Spinal cord (tissue), 4 donors: ENCODE results near the gene NPR2. TPM values are rescaled to one million over a fixed set of nuclear protein-coding genes. Genes with fewer than 3 reads are reported as not detected.

Experiments
- polyA plus RNA-seq, 2 donors: library from polyadenylated mRNA; unstranded; fragments of 120-200 nt; gene quantifications; one replicate each; pipeline ENCODE4 v1.2.1, GENCODE V29; 2013; ENCODE audit not compliant: insufficient read length in 2 of 2
- small RNA-seq: library from RNA; depleted of rRNA; stranded (forward); fragments of <200 nt; gene quantifications from one replicate; pipeline ENCODE3, GENCODE V24; 2014; ENCODE audit warnings: low replicate concordance
- total RNA-seq, 2 donors: library from RNA; depleted of rRNA in 1 of 2; stranded (reverse); fragments of 120-200 nt in 1 of 2; fragments of >200 nt in 1 of 2; gene quantifications; one replicate each; pipeline versions ENCODE4 v1.2.3 to v1.2.4, GENCODE V29; 2013 to 2014

NPR2 gene
- total and polyA plus RNA-seq, 4 donors = 15.0 to 39.5 (median 30.9) TPM

Small RNAs within 50 kb of the gene (small RNA-seq; reads per million reads assigned to genes)
- not detected for gene HINT2

Other genes with a start within 250 kb of the NPR2 start
- gene TESK1, start 186.3 kb upstream of the NPR2 start, total RNA-seq = 10 to 100 TPM in 1 of 2 donors, 1 to 10 TPM in 1; 9.0 to 21.8 TPM
- 10 to 100 TPM; 66.2 to 80.8 TPM for gene TESK1, start 186.3 kb upstream of the NPR2 start, polyA plus RNA-seq
- gene CD72, start 173.2 kb upstream of the NPR2 start, total RNA-seq = 1 to 10 TPM; 1.3 to 1.7 TPM
- 1 to 10 TPM in 1 of 2 donors, under 1 TPM in 1; 0.40 to 1.6 TPM for gene CD72, start 173.2 kb upstream of the NPR2 start, polyA plus RNA-seq
- gene SIT1, start 140.7 kb upstream of the NPR2 start, total RNA-seq = not detected
- under 1 TPM in 1 of 2 donors, not detected in 1; 0.36 TPM for gene SIT1, start 140.7 kb upstream of the NPR2 start, polyA plus RNA-seq
- over 10,000 TPM; 17,832 to 50,424 TPM for gene RMRP, start 133.6 kb upstream of the NPR2 start, total RNA-seq
- 1 to 10 TPM in 1 of 2 donors, not detected in 1; 1.8 TPM for gene RMRP, start 133.6 kb upstream of the NPR2 start, polyA plus RNA-seq
- 10 to 100 TPM in 1 of 2 donors, 1 to 10 TPM in 1; 8.3 to 26.6 TPM for gene CCDC107, start 133.3 kb upstream of the NPR2 start, total RNA-seq
- 10 to 100 TPM; 34.6 to 38.2 TPM for gene CCDC107, start 133.3 kb upstream of the NPR2 start, polyA plus RNA-seq
- 1 to 10 TPM in 1 of 2 donors, under 1 TPM in 1; 0.79 to 1.5 TPM for gene ARHGEF39, start 126.4 kb upstream of the NPR2 start, total RNA-seq
- 1 to 10 TPM; 3.2 to 4.5 TPM for gene ARHGEF39, start 126.4 kb upstream of the NPR2 start, polyA plus RNA-seq
- gene CA9, start 117.7 kb upstream of the NPR2 start, total RNA-seq = 1 to 10 TPM in 1 of 2 donors, not detected in 1; 3.1 TPM
- gene CA9, start 117.7 kb upstream of the NPR2 start, polyA plus RNA-seq = under 1 TPM; 0.38 to 0.96 TPM
- 100 to 1,000 TPM in 1 of 2 donors, 10 to 100 TPM in 1; 29.6 to 191 TPM for gene TPM2, start 101.7 kb upstream of the NPR2 start, total RNA-seq
- 100 to 1,000 TPM in 1 of 2 donors, 10 to 100 TPM in 1; 76.6 to 117 TPM for gene TPM2, start 101.7 kb upstream of the NPR2 start, polyA plus RNA-seq
- 100 to 1,000 TPM in 1 of 2 donors, 10 to 100 TPM in 1; 73.7 to 135 TPM for gene TLN1, start 59.4 kb upstream of the NPR2 start, total RNA-seq
- 10 to 100 TPM; 75.5 to 90.5 TPM for gene TLN1, start 59.4 kb upstream of the NPR2 start, polyA plus RNA-seq
- 10 to 100 TPM; 29.6 to 48.2 TPM for gene CREB3, start 58.9 kb upstream of the NPR2 start, total RNA-seq
- gene CREB3, start 58.9 kb upstream of the NPR2 start, polyA plus RNA-seq = 10 to 100 TPM; 50.7 to 53.6 TPM
- gene GBA2, start 42.4 kb upstream of the NPR2 start, total RNA-seq = 10 to 100 TPM; 46.9 to 74.4 TPM
- 100 to 1,000 TPM; 109 to 131 TPM for gene GBA2, start 42.4 kb upstream of the NPR2 start, polyA plus RNA-seq
- 10 to 100 TPM; 12.7 to 21.2 TPM for gene RGP1, start 42.3 kb upstream of the NPR2 start, total RNA-seq
- 10 to 100 TPM; 21.9 to 23.5 TPM for gene RGP1, start 42.3 kb upstream of the NPR2 start, polyA plus RNA-seq
- under 1 TPM in 1 of 2 donors, not detected in 1; 0.77 TPM for gene MSMP, start 37.3 kb upstream of the NPR2 start, total RNA-seq
- 1 to 10 TPM in 1 of 2 donors, not detected in 1; 1.6 TPM for gene MSMP, start 37.3 kb upstream of the NPR2 start, polyA plus RNA-seq
- gene SPAG8, start 20.7 kb downstream of the NPR2 start, total RNA-seq = 10 to 100 TPM in 1 of 2 donors, 1 to 10 TPM in 1; 4.2 to 54.4 TPM
- gene SPAG8, start 20.7 kb downstream of the NPR2 start, polyA plus RNA-seq = 10 to 100 TPM; 12.7 to 16.5 TPM
- gene HINT2, start 23.5 kb downstream of the NPR2 start, total RNA-seq = 10 to 100 TPM; 16.3 to 57.5 TPM
- 10 to 100 TPM; 39.4 to 43.4 TPM for gene HINT2, start 23.5 kb downstream of the NPR2 start, polyA plus RNA-seq
- gene FAM221B, start 37.1 kb downstream of the NPR2 start, total RNA-seq = under 1 TPM in 1 of 2 donors, not detected in 1; 0.06 TPM
- under 1 TPM; 0.41 to 0.73 TPM for gene FAM221B, start 37.1 kb downstream of the NPR2 start, polyA plus RNA-seq
- 1 to 10 TPM; 7.3 to 10.0 TPM for gene TMEM8B, start 37.6 kb downstream of the NPR2 start, total RNA-seq
- gene TMEM8B, start 37.6 kb downstream of the NPR2 start, polyA plus RNA-seq = 10 to 100 TPM; 58.1 to 58.8 TPM
- under 1 TPM in 1 of 2 donors, not detected in 1; 0.10 TPM for gene OR13J1, start 78.8 kb downstream of the NPR2 start, total RNA-seq
- gene OR13J1, start 78.8 kb downstream of the NPR2 start, polyA plus RNA-seq = under 1 TPM in 1 of 2 donors, not detected in 1; 0.35 TPM
- gene HRCT1, start 114.6 kb downstream of the NPR2 start, total RNA-seq = 1 to 10 TPM in 1 of 2 donors, not detected in 1; 1.6 TPM
- gene HRCT1, start 114.6 kb downstream of the NPR2 start, polyA plus RNA-seq = 1 to 10 TPM in 1 of 2 donors, under 1 TPM in 1; 0.81 to 1.2 TPM
- gene SPAAR, start 117.9 kb downstream of the NPR2 start, total RNA-seq = under 1 TPM; 0.69 to 0.77 TPM
- gene SPAAR, start 117.9 kb downstream of the NPR2 start, polyA plus RNA-seq = 1 to 10 TPM; 1.6 to 1.8 TPM
- gene OR2S2, start 166.6 kb downstream of the NPR2 start, total RNA-seq = not detected
- not detected for gene OR2S2, start 166.6 kb downstream of the NPR2 start, polyA plus RNA-seq
- 10 to 100 TPM; 19.2 to 19.4 TPM for gene RECK, start 245.3 kb downstream of the NPR2 start, total RNA-seq
- 10 to 100 TPM; 10.9 to 15.4 TPM for gene RECK, start 245.3 kb downstream of the NPR2 start, polyA plus RNA-seq